Nephron progenitor cell (in vitro differentiated cells): Measurements from ENCODE around the gene ZNF443.

Source experiments
- DNase-seq: peaks from one replicate; pipeline ENCODE4 v3.0.0; 2021
- H3K27ac Mint-ChIP-seq: 2 replicates; pipeline ENCODE4 v1.8.0; 2021; ENCODE audit warnings: mild to moderate bottlenecking, moderate library complexity, mixed read lengths
- H3K27me3 Mint-ChIP-seq: 2 replicates; pipeline ENCODE4 v1.8.0; 2021; ENCODE audit warnings: mild to moderate bottlenecking, low read depth, mixed read lengths; ENCODE audit not compliant: poor library complexity
- H3K36me3 Mint-ChIP-seq: 2 replicates; pipeline ENCODE4 v1.8.0; 2021; ENCODE audit warnings: low read depth, mixed read lengths
- H3K4me1 Mint-ChIP-seq: 2 replicates; pipeline ENCODE4 v1.8.0; 2021; ENCODE audit warnings: mixed read lengths
- H3K4me3 Mint-ChIP-seq: 2 replicates; pipeline ENCODE4 v1.8.0; 2021; ENCODE audit warnings: mild to moderate bottlenecking, moderate library complexity, mixed read lengths
- H3K9me3 Mint-ChIP-seq: 2 replicates; pipeline ENCODE4 v1.8.0; 2021; ENCODE audit warnings: mild to moderate bottlenecking, moderate library complexity, mixed read lengths
- TF ChIP-seq, protein P1 (sequence below): fragments of 200-600 bp; sonication (generic); IDR thresholded peaks from 2 replicates; pipeline ENCODE4 v1.5.0; 2021; ENCODE audit warnings: antibody characterized with exemption

ZNF443 gene

DNA sequence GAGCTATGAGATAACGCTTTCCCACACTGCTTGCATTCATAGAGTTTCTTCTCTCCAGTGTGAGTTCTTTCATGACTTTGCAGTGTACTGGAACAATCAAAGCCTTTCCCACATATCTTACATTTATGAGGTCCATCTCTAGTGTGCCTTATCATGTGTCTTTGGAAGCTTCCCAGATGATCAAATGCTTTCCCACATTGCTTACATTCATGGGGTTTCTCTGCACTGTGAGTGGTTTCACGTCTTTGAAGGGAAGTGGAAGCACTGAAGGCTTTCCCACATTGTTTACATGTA, 60.4 kb downstream of the ZNF443 start:
- TF ChIP-seq, protein P1, sequence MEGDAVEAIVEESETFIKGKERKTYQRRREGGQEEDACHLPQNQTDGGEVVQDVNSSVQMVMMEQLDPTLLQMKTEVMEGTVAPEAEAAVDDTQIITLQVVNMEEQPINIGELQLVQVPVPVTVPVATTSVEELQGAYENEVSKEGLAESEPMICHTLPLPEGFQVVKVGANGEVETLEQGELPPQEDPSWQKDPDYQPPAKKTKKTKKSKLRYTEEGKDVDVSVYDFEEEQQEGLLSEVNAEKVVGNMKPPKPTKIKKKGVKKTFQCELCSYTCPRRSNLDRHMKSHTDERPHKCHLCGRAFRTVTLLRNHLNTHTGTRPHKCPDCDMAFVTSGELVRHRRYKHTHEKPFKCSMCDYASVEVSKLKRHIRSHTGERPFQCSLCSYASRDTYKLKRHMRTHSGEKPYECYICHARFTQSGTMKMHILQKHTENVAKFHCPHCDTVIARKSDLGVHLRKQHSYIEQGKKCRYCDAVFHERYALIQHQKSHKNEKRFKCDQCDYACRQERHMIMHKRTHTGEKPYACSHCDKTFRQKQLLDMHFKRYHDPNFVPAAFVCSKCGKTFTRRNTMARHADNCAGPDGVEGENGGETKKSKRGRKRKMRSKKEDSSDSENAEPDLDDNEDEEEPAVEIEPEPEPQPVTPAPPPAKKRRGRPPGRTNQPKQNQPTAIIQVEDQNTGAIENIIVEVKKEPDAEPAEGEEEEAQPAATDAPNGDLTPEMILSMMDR: no peak
- Mint-ChIP-seq H3K27ac (no peak overlapping the region), H3K9me3 (peaks cover 85% of the 10 kb centered on the region), H3K4me3 (no peak overlapping the region), H3K36me3 (peaks cover 22% of the 10 kb centered on the region), H3K4me1 (no peaks in the 10 kb centered on the region), H3K27me3 (peaks cover 4% of the 10 kb centered on the region)
- no peak for DNase-seq

DNA sequence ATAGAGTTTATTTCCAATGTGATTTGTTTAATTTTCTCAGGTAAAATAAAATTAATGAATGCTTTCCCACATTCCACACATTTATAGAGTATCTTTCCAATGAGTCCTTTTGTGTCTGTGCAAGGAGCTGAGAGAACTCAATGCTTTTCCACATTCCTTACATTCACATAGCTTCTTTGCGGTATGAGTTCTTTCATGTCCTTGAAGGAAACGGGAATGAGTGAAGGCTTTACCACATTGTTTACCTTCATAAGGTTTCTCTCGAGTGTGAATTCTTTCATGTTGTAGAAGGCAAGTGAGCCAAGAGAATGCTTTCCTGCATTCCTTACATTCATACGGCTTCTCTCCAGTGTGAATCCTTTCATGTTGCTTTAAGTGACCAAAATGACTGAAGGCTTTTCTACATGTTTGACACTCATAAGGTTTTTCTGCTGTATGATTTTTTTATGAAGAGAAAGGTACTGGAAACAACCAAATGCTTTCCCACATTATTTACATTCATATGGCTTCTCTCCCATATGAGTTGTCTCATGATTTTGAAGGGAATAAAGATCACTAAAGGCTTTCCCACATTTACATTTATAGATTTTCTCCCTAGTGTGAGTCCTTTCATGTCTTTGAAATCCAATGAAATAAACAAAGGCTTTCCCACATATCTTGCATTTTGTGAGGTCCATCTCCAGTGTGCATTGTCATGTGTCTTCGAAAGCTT, 60.9 kb downstream of the ZNF443 start:
- Mint-ChIP-seq H3K36me3 (peaks cover 22% of the 10 kb centered on the region), H3K27ac (no peak overlapping the region), H3K4me3 (no peak overlapping the region), H3K27me3 (peaks cover 4% of the 10 kb centered on the region), H3K4me1 (no peaks in the 10 kb centered on the region), H3K9me3 (peaks cover 83% of the 10 kb centered on the region)
- DNase-seq: no peak
- TF ChIP-seq, protein P1: no peak
